HCT116 (cell line): ENCODE measurements around the gene CSNK1G1. TPM values are rescaled to one million over a fixed set of nuclear protein-coding genes. Genes with fewer than 3 reads are reported as not detected.

Experiments
- ATAC-seq: fragments of 200-7000 bp; cut with Tn5 transposase; 2 replicates; pipeline ENCODE4 v1.9.1; 2020; ENCODE audit warnings: mild to moderate bottlenecking, moderate library complexity
- BruUV-seq: library from RNA; stranded (reverse); fragments of 400-500 nt; replicated peaks from 2 replicates; lab custom pipeline; 2021; lab: Mats Ljungman, UMichigan
- CTCF ChIA-PET: fragments of 300-600 bp; sonication (Branson Sonifier 250); formaldehyde crosslinking; loops from one replicate; lab custom pipeline; 2021; ENCODE audit warnings: antibody characterized with exemption; lab: Charles Lee
- POLR2A ChIA-PET: fragments of 300-600, 350-600 bp; sonication (Branson Sonifier 250); formaldehyde crosslinking; loops from one replicate; lab custom pipeline; 2021; ENCODE audit warnings: antibody characterized with exemption; lab: Charles Lee
- RAD21 ChIA-PET, 2 experiments: fragments of 300-600 bp; sonication (Branson Sonifier 250); formaldehyde crosslinking; loops; one replicate each; lab custom pipeline; 2023; ENCODE audit warnings: low total read pairs in 2 of 2; ENCODE audit not compliant: uncharacterized antibody in 2 of 2, unreplicated experiment in 2 of 2, low non-redundant PET in 1 of 2; lab: Charles Lee
- DNase-seq: peaks from one replicate; pipeline ENCODE4 v3.0.0-alpha.2; 2010; ENCODE audit warnings: low read depth, low spot score
- H2AFZ ChIP-seq: fragments of 200-600 bp; shearing (Covaris generic), sonication (generic); 2 replicates; pipeline ENCODE4 v1.6.1; 2017; ENCODE audit warnings: low read depth, mixed run types, mixed read lengths, antibody characterized with exemption, low read length; ENCODE audit not compliant: poor library complexity, severe bottlenecking
- H3K27ac ChIP-seq: 2 replicates; pipeline ENCODE4 v1.5.1; 2012; ENCODE audit warnings: low read depth, low read length
- H3K27me3 ChIP-seq: fragments of 200-600 bp; sonication (generic); 2 replicates; pipeline ENCODE4 v1.6.1; 2016; ENCODE audit warnings: mixed run types, low read length, mixed read lengths; ENCODE audit not compliant: insufficient read depth
- H3K36me3 ChIP-seq, 2 experiments: fragments of 200-500 bp in 1 of 2; fragments of 200-600 bp in 1 of 2; sonication (Bioruptor generic) in 1 of 2; sonication (generic) in 1 of 2; 2 replicates each; pipeline versions ENCODE4 v1.5.1 to v1.6.1; 2014 to 2016; ENCODE audit warnings: low read length in 2 of 2, inconsistent platforms in 1 of 2, mixed read lengths in 1 of 2, mixed run types in 1 of 2; ENCODE audit not compliant: insufficient read depth in 2 of 2, control insufficient read depth in 1 of 2
- H3K4me1 ChIP-seq, 2 experiments: fragments of 200-600 bp in 1 of 2; sonication (generic) in 1 of 2; 2 replicates each; pipeline versions ENCODE4 v1.5.1 to v1.6.1; 2012 to 2017; ENCODE audit warnings: low read length in 2 of 2, inconsistent platforms in 1 of 2, mild to moderate bottlenecking in 1 of 2, mixed read lengths in 1 of 2, mixed run types in 1 of 2, moderate library complexity in 1 of 2; ENCODE audit not compliant: insufficient read depth in 2 of 2, control insufficient read depth in 1 of 2
- H3K4me2 ChIP-seq: fragments of 200-600 bp; sonication (generic); 2 replicates; pipeline ENCODE4 v1.6.1; 2017; ENCODE audit warnings: mixed run types, low read length, mixed read lengths
- H3K4me3 ChIP-seq, 2 experiments: fragments of 200-600 bp in 1 of 2; sonication (generic) in 1 of 2; replicated peaks in 1 of 2; 2 replicates each; pipeline ENCODE4 v1.5.1; 2011 to 2016; ENCODE audit warnings: low read length in 2 of 2, control low read depth in 1 of 2, low read depth in 1 of 2, mild to moderate bottlenecking in 1 of 2, mixed read lengths in 1 of 2, mixed run types in 1 of 2
- H3K79me2 ChIP-seq: fragments of 200-600 bp; sonication (generic); 2 replicates; pipeline ENCODE4 v1.6.1; 2017; ENCODE audit warnings: mild to moderate bottlenecking, mixed run types, low read length, moderate library complexity, mixed read lengths; ENCODE audit not compliant: insufficient read depth
- H3K9ac ChIP-seq: fragments of 200-600 bp; sonication (generic); 2 replicates; pipeline ENCODE4 v1.6.1; 2016; ENCODE audit warnings: low read length, mixed read lengths
- H3K9me2 ChIP-seq: fragments of 200-600 bp; sonication (generic), shearing (Covaris generic); 2 replicates; pipeline ENCODE4 v1.6.1; 2017; ENCODE audit warnings: mixed run types, mild to moderate bottlenecking, moderate library complexity; ENCODE audit not compliant: insufficient read depth
- H3K9me3 ChIP-seq, 2 experiments: fragments of 200-500 bp in 1 of 2; fragments of 200-600 bp in 1 of 2; sonication (Bioruptor generic) in 1 of 2; sonication (generic) in 1 of 2; 2 replicates each; pipeline ENCODE4 v1.6.1; 2014 to 2017; ENCODE audit warnings: low read length in 2 of 2, mixed read lengths in 2 of 2, inconsistent platforms in 1 of 2, low read depth in 1 of 2, mild to moderate bottlenecking in 1 of 2, mixed run types in 1 of 2, moderate library complexity in 1 of 2; ENCODE audit not compliant: control insufficient read depth in 1 of 2, insufficient read depth in 1 of 2
- H4K20me1 ChIP-seq: fragments of 200-600 bp; sonication (generic), shearing (Covaris generic); 2 replicates; pipeline ENCODE4 v1.6.1; 2017; ENCODE audit warnings: mixed run types, mild to moderate bottlenecking, moderate library complexity; ENCODE audit not compliant: insufficient read depth
- CEBPB ChIP-seq: IDR thresholded peaks from 2 replicates; pipeline ENCODE4 v1.6.1; 2012; ENCODE audit warnings: low read depth
- CTCF ChIP-seq, 3 experiments: fragments of 200-600 bp in 1 of 3; sonication (generic) in 1 of 3; IDR thresholded peaks in 2 of 3; conservative IDR thresholded peaks in 1 of 3; 2 replicates each; pipeline ENCODE4 v1.5.1; 2012 to 2017; ENCODE audit warnings: low read depth in 2 of 3, low read length in 2 of 3, antibody characterized with exemption in 1 of 3, borderline replicate concordance in 1 of 3, control low read depth in 1 of 3, mild to moderate bottlenecking in 1 of 3, mixed read lengths in 1 of 3, mixed run types in 1 of 3, moderate library complexity in 1 of 3; ENCODE audit not compliant: insufficient read depth in 1 of 3
- EGR1 ChIP-seq: IDR thresholded peaks from 2 replicates; pipeline ENCODE4 v1.6.1; 2012; ENCODE audit warnings: low read depth
- ELF1 ChIP-seq: IDR thresholded peaks from 2 replicates; pipeline ENCODE4 v1.6.1; 2012; ENCODE audit warnings: low read depth, borderline replicate concordance
- EZH2phosphoT487 ChIP-seq: fragments of 200-600 bp; IDR thresholded peaks from 2 replicates; pipeline ENCODE4 v1.6.1; 2018; ENCODE audit warnings: antibody characterized with exemption, borderline replicate concordance
- FOSL1 ChIP-seq: IDR thresholded peaks from 2 replicates; pipeline ENCODE4 v1.6.1; 2012; ENCODE audit warnings: low read depth
- JUND ChIP-seq: IDR thresholded peaks from 2 replicates; pipeline ENCODE4 v1.6.1; 2012
- POLR2AphosphoS5 ChIP-seq: IDR thresholded peaks from 2 replicates; pipeline ENCODE4 v1.6.1; 2011; ENCODE audit warnings: mild to moderate bottlenecking, low read depth, low read length, moderate library complexity
- RAD21 ChIP-seq: IDR thresholded peaks from 2 replicates; pipeline ENCODE4 v1.6.1; 2012; ENCODE audit warnings: low read depth, mild to moderate bottlenecking
- REST ChIP-seq: IDR thresholded peaks from 2 replicates; pipeline ENCODE4 v1.6.1; 2012; ENCODE audit warnings: low read depth
- SIN3A ChIP-seq: IDR thresholded peaks from 2 replicates; pipeline ENCODE4 v1.6.1; 2012; ENCODE audit warnings: low read depth
- SRF ChIP-seq: IDR thresholded peaks from 2 replicates; pipeline ENCODE4 v1.6.1; 2012; ENCODE audit warnings: low read depth
- TCF7L2 ChIP-seq: IDR thresholded peaks from 2 replicates; pipeline ENCODE4 v1.7.0; 2011; ENCODE audit warnings: borderline replicate concordance, inconsistent platforms; ENCODE audit not compliant: insufficient read depth, insufficient read length; ENCODE audit errors: extremely low read depth
- YY1 ChIP-seq: IDR thresholded peaks from 2 replicates; pipeline ENCODE4 v1.6.1; 2011; ENCODE audit warnings: low read length, low read depth, moderate library complexity, mild to moderate bottlenecking; ENCODE audit not compliant: insufficient replicate concordance; ENCODE audit errors: extremely low read depth
- ZNF274 ChIP-seq: fragments of 200-500 bp; sonication (Bioruptor generic); IDR thresholded peaks from 2 replicates; pipeline ENCODE4 v1.6.1; 2014; ENCODE audit warnings: mild to moderate bottlenecking, low read depth, low read length, inconsistent platforms
- intact Hi-C: fragments of 100-400 bp; cut with micrococcal nuclease; formaldehyde crosslinking; loops from 2 replicates; pipeline ENCODE4 v1.10.0; 2022
- total RNA-seq: library from RNA; stranded (reverse); gene quantifications from one replicate; pipeline ENCODE4 v1.2.1, GENCODE V29; 2021; ENCODE audit not compliant: unreplicated experiment
- TF ChIP-seq, protein P1 (sequence below): IDR thresholded peaks from 2 replicates; pipeline ENCODE4 v1.6.1; 2012

CSNK1G1 gene
- total RNA-seq, 1 experiment from 2014 or later = 21.1 TPM

- ChIA-PET POLR2A (interaction anchor here (1.1 kb wide), 1 partner anchor 19 kb away, joined by 3 read pairs; no protein-coding TSS in a partner anchor), CTCF (interaction anchor here (1.7 kb wide), 1 partner anchor 9 kb away, joined by 5 read pairs; no protein-coding TSS in a partner anchor), RAD21 (no interaction called here)
- no peak for TF ChIP-seq EZH2phosphoT487
- no peak for TF ChIP-seq CTCF (IDR thresholded peaks at IDR 0.05 in 2 of 3, conservative IDR thresholded peaks at IDR 0.05 in 1 of 3; ENCODE audit: borderline replicate concordance in 1 of 3, insufficient read depth in 1 of 3, low read depth in 2 of 3, low read length in 2 of 3)
- no peak for TF ChIP-seq ZNF274
- TF ChIP-seq FOSL1 = no peak
- no peak for TF ChIP-seq POLR2AphosphoS5
- no peak for TF ChIP-seq SRF
- no peak for TF ChIP-seq RAD21
- no peak for TF ChIP-seq YY1
- TF ChIP-seq JUND = no peak
- TF ChIP-seq SIN3A = no peak
- no peak for TF ChIP-seq ELF1
- TF ChIP-seq REST = no peak
- TF ChIP-seq, protein P1, sequence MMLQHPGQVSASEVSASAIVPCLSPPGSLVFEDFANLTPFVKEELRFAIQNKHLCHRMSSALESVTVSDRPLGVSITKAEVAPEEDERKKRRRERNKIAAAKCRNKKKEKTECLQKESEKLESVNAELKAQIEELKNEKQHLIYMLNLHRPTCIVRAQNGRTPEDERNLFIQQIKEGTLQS = no peak
- no peak for TF ChIP-seq CEBPB
- no peak for TF ChIP-seq TCF7L2
- no peak for TF ChIP-seq EGR1
- no peaks in the 10 kb centered on the region; a peak in 1 of 4 replicates for H3K36me3 ChIP-seq
- no peaks in the 10 kb centered on the region for H3K9me2 ChIP-seq
- no peak overlapping the region for H3K4me3 ChIP-seq
- H3K79me2 ChIP-seq = no peaks in the 10 kb centered on the region
- no peak overlapping the region for H2AFZ ChIP-seq
- ATAC-seq (no peak), DNase-seq (no peak)
- H3K27me3 ChIP-seq = no peaks in the 10 kb centered on the region
- no peaks in the 10 kb centered on the region for H3K9me3 ChIP-seq
- no peaks in the 10 kb centered on the region for H4K20me1 ChIP-seq
- no peak overlapping the region for H3K4me2 ChIP-seq
- H3K27ac ChIP-seq = no peak overlapping the region
- H3K4me1 ChIP-seq = peaks cover 0 to 4% of the 10 kb centered on the region in 2 experiments; a peak in 1 of 4 replicates
- no peak overlapping the region for H3K9ac ChIP-seq
- BruUV-seq = no TSS peak
- intact Hi-C loops = no loop called here
Measured at GRCh38 chr15:64144565-64145281, 211.2 kb downstream of the CSNK1G1 start.
